Measurements from ENCODE around the gene DISP3.

DISP3 gene

DNA sequence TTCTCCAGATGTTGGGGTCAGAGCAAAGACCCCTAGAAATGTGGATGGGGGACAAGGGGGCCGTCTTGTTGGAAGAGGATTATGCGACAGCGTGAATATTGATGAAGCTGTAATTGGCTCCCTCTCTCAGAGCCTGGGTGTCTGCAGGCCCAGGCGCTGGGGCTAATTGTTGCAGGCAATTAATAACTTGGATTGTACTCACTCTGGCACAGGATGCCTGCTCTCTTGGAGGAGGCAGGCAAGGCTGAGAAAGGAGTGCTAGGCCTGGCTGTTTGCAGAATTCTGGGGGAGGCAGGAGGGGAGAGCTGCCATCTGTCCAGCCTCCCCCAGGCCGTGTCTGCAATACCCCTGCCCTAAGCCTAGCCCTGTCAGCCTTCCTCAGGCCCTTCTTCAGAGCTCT is 4.1 kb upstream of the DISP3 start:
- no peak for DNase-seq (ENCODE audit: low spot score)
- TF ChIP-seq, protein P1, sequence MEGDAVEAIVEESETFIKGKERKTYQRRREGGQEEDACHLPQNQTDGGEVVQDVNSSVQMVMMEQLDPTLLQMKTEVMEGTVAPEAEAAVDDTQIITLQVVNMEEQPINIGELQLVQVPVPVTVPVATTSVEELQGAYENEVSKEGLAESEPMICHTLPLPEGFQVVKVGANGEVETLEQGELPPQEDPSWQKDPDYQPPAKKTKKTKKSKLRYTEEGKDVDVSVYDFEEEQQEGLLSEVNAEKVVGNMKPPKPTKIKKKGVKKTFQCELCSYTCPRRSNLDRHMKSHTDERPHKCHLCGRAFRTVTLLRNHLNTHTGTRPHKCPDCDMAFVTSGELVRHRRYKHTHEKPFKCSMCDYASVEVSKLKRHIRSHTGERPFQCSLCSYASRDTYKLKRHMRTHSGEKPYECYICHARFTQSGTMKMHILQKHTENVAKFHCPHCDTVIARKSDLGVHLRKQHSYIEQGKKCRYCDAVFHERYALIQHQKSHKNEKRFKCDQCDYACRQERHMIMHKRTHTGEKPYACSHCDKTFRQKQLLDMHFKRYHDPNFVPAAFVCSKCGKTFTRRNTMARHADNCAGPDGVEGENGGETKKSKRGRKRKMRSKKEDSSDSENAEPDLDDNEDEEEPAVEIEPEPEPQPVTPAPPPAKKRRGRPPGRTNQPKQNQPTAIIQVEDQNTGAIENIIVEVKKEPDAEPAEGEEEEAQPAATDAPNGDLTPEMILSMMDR (IDR thresholded peaks at IDR 0.05; ENCODE audit: extremely low read depth, insufficient read depth, missing control alignments), result no peak
- in situ Hi-C loops (cut with MboI; ENCODE audit: low pct_unique_long_range_greater_than_20kb, low sequenced_read_pairs, unreplicated experiment), result no loop called here

DNA sequence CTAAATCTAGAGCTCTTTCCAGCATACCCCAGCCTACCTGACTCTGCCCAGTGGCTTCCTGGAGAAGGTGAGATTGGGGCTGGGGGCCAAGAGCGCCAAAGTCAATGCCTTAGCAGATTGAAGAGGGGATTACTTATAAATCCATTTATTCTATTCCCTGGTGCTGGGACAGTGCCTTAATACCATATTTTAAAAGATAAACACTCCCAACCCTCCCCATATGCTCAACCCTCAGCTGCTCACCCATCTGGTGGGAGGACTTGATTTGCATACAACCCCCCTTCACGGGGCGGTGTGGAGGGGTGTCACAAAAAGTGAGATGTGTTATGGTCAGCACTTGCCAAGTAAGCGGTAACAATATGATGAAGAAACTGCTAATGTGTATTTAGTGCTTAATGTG is 3.2 kb upstream of the DISP3 start:
- DNase-seq (ENCODE audit: low spot score), result no peak
- TF ChIP-seq, protein P1 (IDR thresholded peaks at IDR 0.05; ENCODE audit: extremely low read depth, insufficient read depth, missing control alignments), result no peak
- in situ Hi-C loops (cut with MboI; ENCODE audit: low pct_unique_long_range_greater_than_20kb, low sequenced_read_pairs, unreplicated experiment), result no loop called here

DNA sequence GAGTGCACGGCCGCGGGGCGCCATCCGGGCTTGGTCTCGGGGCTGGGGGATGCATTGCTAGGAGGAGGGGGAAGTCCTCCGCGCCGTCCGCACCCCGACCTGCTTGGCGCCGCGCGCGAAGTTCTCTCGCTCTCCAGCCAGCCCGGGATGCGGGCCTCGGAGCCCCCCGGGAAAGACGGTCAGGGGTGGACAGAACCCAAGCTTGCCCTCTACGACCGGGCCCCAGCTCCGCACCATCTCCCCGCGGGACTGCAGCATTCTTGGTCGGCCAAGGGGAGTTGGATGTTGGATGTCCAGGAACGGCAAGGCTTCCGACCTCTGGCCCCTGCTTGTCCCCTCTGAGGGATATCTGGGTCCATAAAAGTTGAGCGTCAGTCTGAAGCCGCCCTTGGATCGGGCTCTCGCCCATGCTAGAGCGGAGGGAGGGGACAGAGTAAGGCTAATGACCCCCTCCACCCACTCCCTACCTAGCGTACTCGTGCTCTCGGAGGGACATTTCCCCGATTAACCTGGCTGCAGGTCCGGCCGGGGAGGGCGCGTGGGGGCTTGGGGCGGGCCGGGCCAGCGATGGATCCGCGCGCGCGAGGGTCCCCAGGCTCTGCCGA is 522 bp downstream of the DISP3 start:
- TF ChIP-seq, protein P1 (IDR thresholded peaks at IDR 0.05; ENCODE audit: extremely low read depth, insufficient read depth, missing control alignments), result no peak
- DNase-seq (ENCODE audit: low spot score), result no peak
- in situ Hi-C loops (cut with MboI; ENCODE audit: low pct_unique_long_range_greater_than_20kb, low sequenced_read_pairs, unreplicated experiment), result no loop called here

DNA sequence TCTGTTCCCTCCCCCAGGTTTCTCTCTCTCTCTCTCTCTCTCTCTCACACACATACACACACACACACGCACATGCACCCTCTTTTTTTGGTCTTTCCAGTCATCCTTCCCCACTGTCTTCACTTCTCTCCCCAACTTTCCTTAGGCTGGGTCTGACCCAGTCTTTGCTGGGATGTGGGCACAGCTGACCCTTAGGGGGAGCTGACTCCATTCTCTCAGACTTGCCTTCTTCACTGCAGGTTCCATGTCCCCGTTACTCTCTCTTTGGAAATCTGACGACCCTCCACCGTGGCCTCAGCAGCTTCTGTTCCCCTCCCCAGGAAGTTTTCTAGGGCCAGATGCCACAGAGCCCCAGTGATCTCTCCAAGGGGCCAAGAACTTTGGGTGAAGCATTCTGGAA is 2.1 kb downstream of the DISP3 start:
- in situ Hi-C loops (cut with MboI; ENCODE audit: low pct_unique_long_range_greater_than_20kb, low sequenced_read_pairs, unreplicated experiment), result no loop called here
- TF ChIP-seq, protein P1 (IDR thresholded peaks at IDR 0.05; ENCODE audit: extremely low read depth, insufficient read depth, missing control alignments), result no peak
- DNase-seq (ENCODE audit: low spot score), result no peak

GRCh38 chr1:11482198-11482597 is 3.2 kb downstream of the DISP3 start:
- TF ChIP-seq, protein P1 (IDR thresholded peaks at IDR 0.05; ENCODE audit: extremely low read depth, insufficient read depth, missing control alignments), result no peak
- DNase-seq (ENCODE audit: low spot score), result no peak
- in situ Hi-C loops (cut with MboI; ENCODE audit: low pct_unique_long_range_greater_than_20kb, low sequenced_read_pairs, unreplicated experiment), result no loop called here

GRCh38 chr1:11482701-11483479 is 3.9 kb downstream of the DISP3 start:
- no peak for DNase-seq (ENCODE audit: low spot score)
- in situ Hi-C loops (cut with MboI; ENCODE audit: low pct_unique_long_range_greater_than_20kb, low sequenced_read_pairs, unreplicated experiment), result no loop called here
- TF ChIP-seq, protein P1 (IDR thresholded peaks at IDR 0.05; ENCODE audit: extremely low read depth, insufficient read depth, missing control alignments), result no peak

Data from GM13977 (cell line).